ENCODE measurements around the gene PPM1H.

Gene PPM1H

DNA sequence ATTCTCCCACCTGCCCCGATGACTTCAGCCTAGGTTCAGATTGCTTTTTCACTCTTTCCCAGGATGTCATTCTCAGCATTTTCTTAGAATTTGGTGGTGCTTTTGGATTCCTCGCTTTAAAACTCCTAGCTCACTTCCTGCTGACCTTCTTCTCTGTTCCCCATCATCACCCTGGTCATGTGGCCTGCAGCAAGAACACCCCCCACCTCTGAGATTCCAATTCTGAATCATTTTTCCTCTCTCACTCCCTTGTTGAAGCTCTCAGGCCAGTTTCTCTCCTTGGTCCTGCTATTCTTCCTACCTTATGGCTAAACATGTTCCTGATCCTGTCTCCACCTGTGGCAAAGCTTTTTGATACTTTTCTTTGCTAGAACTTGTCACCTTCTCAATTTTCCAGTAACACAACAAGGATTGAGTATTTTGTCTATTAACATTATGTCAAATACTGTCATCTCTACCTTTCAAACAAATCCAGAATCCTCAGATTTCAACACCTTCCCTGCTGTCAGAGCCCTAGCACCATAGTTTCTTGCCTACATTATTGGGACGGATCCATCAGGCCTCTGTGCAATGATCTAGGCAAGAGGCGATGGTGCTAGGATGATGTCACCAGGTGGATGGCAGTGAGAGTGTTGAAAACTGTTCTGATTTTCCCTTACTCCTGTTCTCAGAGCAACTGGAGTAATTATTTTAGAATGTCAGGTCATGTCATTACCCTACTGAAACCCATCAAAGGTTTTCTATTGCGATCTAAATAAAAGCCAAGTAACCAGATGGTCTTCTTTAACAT lies 234.7 kb downstream of the PPM1H start:
- no peak overlapping the region for H3K27ac ChIP-seq
- ChIA-PET CTCF (no interaction called here), POLR2A (ENCODE audit: low non-redundant PET) (no interaction called here)
- no peak for TF ChIP-seq CTCF (conservative IDR thresholded peaks at IDR 0.05; ENCODE audit: low read depth)
- DNase-seq (ENCODE audit: low spot score) = no peak

- DNase-seq (ENCODE audit: low spot score) = no peak
- no peak overlapping the region for H3K27ac ChIP-seq
- ChIA-PET POLR2A (ENCODE audit: low non-redundant PET) (no interaction called here), CTCF (interaction anchor here (0.7 kb wide), 1 partner anchor 28 kb away, joined by 5 read pairs; no protein-coding TSS in a partner anchor)
- no peak for TF ChIP-seq CTCF (conservative IDR thresholded peaks at IDR 0.05; ENCODE audit: low read depth)
Measured at GRCh38 chr12:62698701-62699101, 236.2 kb downstream of the PPM1H start.

DNA sequence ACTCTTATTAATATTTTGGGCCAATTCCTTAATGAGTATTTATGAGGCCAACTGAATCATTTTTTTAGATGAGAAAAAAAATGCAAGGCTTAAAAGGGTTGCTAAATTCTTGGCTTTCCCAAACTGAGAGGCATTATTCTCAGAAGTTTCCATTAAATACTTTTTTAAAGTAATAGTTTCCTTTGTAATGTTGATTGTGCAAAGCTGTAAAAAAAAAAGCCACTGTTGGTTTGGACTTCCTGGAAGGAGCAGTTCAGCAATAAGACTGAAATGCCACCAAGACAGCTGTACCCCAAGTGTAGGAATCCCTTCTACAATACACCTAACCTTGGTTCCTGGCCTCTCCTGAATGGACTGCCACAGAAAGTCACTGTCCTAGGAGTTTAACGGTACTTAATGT lies 237.1 kb downstream of the PPM1H start:
- TF ChIP-seq CTCF (conservative IDR thresholded peaks at IDR 0.05; ENCODE audit: low read depth) = no peak
- H3K27ac ChIP-seq = no peak overlapping the region
- DNase-seq (ENCODE audit: low spot score) = no peak
- CTCF ChIA-PET = interaction anchor here (0.6 to 0.7 kb wide), 2 partner anchors 12 to 49 kb away, joined by 3 to 4 read pairs; no protein-coding TSS in a partner anchor
- POLR2A ChIA-PET (ENCODE audit: low non-redundant PET) = no interaction called here

DNA sequence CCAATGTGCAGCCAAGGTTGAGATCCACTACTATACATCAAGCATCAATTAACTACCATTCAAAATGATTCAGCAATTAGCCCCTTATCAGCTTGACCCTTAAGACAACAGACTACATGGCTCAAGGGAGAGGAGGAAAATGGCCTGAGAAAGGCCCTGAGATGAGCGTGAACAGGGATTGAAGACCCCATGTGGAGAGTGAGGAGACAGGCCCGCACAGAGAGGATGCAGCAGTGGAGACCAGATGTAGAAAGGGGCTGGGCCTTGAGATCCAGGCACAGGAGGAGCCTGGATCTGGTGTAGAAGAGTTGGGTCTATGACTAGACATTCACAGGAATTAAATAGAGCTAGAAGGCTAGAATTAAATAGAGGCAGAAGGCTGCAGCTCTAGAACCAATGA lies 239.3 kb downstream of the PPM1H start:
- ChIA-PET POLR2A (ENCODE audit: low non-redundant PET) (no interaction called here), CTCF (no interaction called here)
- no peak overlapping the region for H3K27ac ChIP-seq
- no peak for TF ChIP-seq CTCF (conservative IDR thresholded peaks at IDR 0.05; ENCODE audit: low read depth)
- no peak for DNase-seq (ENCODE audit: low spot score)

GRCh38 chr12:62694632-62695031 lies 240.3 kb downstream of the PPM1H start:
- CTCF ChIA-PET = interaction anchor here (0.5 to 0.6 kb wide), 3 partner anchors 10 to 174 kb away, joined by 3 to 8 read pairs (median 5); no protein-coding TSS in a partner anchor
- TF ChIP-seq CTCF (conservative IDR thresholded peaks at IDR 0.05; ENCODE audit: low read depth) = no peak
- H3K27ac ChIP-seq = no peak overlapping the region
- no peak for DNase-seq (ENCODE audit: low spot score)
- POLR2A ChIA-PET (ENCODE audit: low non-redundant PET) = no interaction called here

GRCh38 chr12:62694116-62694515 lies 240.8 kb downstream of the PPM1H start:
- POLR2A ChIA-PET (ENCODE audit: low non-redundant PET) = no interaction called here
- TF ChIP-seq CTCF (conservative IDR thresholded peaks at IDR 0.05; ENCODE audit: low read depth) = no peak
- no peak for DNase-seq (ENCODE audit: low spot score)
- H3K27ac ChIP-seq = no peak overlapping the region
- CTCF ChIA-PET = interaction anchor here (0.5 kb wide), 2 partner anchors 9 to 173 kb away, joined by 3 to 8 read pairs; no protein-coding TSS in a partner anchor

All from RWPE1 (cell line).